Measurements from ENCODE around the gene JAK3.
A peak's percentile ranks its signal among the peaks of the same experiment; 100 is the strongest.

GRCh38 chr19:17855280-17856152 is 7.7 kb upstream of the JAK3 start:
- TF ChIP-seq EZH2 (IDR thresholded peaks at IDR 0.05; ENCODE audit: borderline replicate concordance) (no peak), CTCF (IDR thresholded peaks at IDR 0.05; ENCODE audit: poor library complexity) (peak; percentile 96), EZH2phosphoT487 (IDR thresholded peaks at IDR 0.05; ENCODE audit: low read depth, severe bottlenecking, unreplicated experiment) (no peak)
